Tibial nerve (tissue), 4 donors: ENCODE data around the gene HSD17B12.

ENCODE experiments used
- CTCF ChIP-seq, 5 experiments: fragments of 200-600 bp in 3 of 5; fragments of 450-650 bp in 2 of 5; sonication (generic) in 3 of 5; IDR thresholded peaks; one replicate each; pipeline ENCODE4 v1.5.1; 2016 to 2019; ENCODE audit warnings: antibody characterized with exemption in 5 of 5, mild to moderate bottlenecking in 3 of 5, moderate library complexity in 2 of 5
- EP300 ChIP-seq, 2 donors: sonication (generic); formaldehyde crosslinking; IDR thresholded peaks; one replicate each; pipeline ENCODE4 v1.6.1; 2017; ENCODE audit warnings: antibody characterized with exemption in 2 of 2, mild to moderate bottlenecking in 1 of 2
- POLR2A ChIP-seq, 2 donors: fragments of 450-650 bp; IDR thresholded peaks; one replicate each; pipeline ENCODE4 v1.6.1; 2017; ENCODE audit warnings: antibody characterized with exemption in 2 of 2, mild to moderate bottlenecking in 2 of 2, moderate library complexity in 2 of 2

GRCh38 chr11:43760902-43761301 is 80.4 kb downstream of the HSD17B12 start:
- TF ChIP-seq CTCF (IDR thresholded peaks at IDR 0.05), result no peak
- TF ChIP-seq POLR2A (IDR thresholded peaks at IDR 0.05), result no peak
- TF ChIP-seq EP300 (IDR thresholded peaks at IDR 0.05), result no peak
